Hepatocyte (in vitro differentiated cells): Measurements from ENCODE around the gene AP5Z1. TPM values are rescaled to one million over a fixed set of nuclear protein-coding genes. Genes with fewer than 3 reads are reported as not detected.

ENCODE experiments used
- DNase-seq: peaks from one replicate; pipeline ENCODE4 v3.0.0-alpha.2; 2016; ENCODE audit warnings: low spot score
- H2AFZ ChIP-seq: fragments of 200-600 bp; sonication (generic); 2 replicates; pipeline ENCODE4 v1.6.0; 2016; ENCODE audit warnings: antibody characterized with exemption, mild to moderate bottlenecking
- H3K27ac ChIP-seq: fragments of 200-600 bp; sonication (generic); 2 replicates; pipeline ENCODE4 v1.5.1; 2016; ENCODE audit warnings: mild to moderate bottlenecking
- H3K27me3 ChIP-seq: fragments of 200-600 bp; sonication (generic); 2 replicates; pipeline ENCODE4 v1.6.1; 2016
- H3K36me3 ChIP-seq: fragments of 200-600 bp; sonication (generic); replicated peaks from 2 replicates; pipeline ENCODE4 v1.5.1; 2016; ENCODE audit warnings: low read depth; ENCODE audit not compliant: insufficient read depth
- H3K4me1 ChIP-seq: fragments of 200-600 bp; sonication (generic); 2 replicates; pipeline ENCODE4 v1.5.1; 2016; ENCODE audit warnings: mild to moderate bottlenecking, moderate library complexity; ENCODE audit not compliant: insufficient read depth
- H3K4me2 ChIP-seq: fragments of 200-600 bp; sonication (generic); 2 replicates; pipeline ENCODE4 v1.6.0; 2016
- H3K4me3 ChIP-seq: fragments of 200-600 bp; sonication (generic); 2 replicates; pipeline ENCODE4 v1.5.1; 2016; ENCODE audit warnings: mild to moderate bottlenecking
- H3K79me2 ChIP-seq: fragments of 200-600 bp; sonication (generic); 2 replicates; pipeline ENCODE4 v1.6.0; 2017; ENCODE audit warnings: mild to moderate bottlenecking
- H3K9me2 ChIP-seq: fragments of 200-600 bp; sonication (generic); replicated peaks from 2 replicates; pipeline ENCODE4 v1.6.0; 2017; ENCODE audit warnings: mild to moderate bottlenecking; ENCODE audit not compliant: insufficient read depth
- H3K9me3 ChIP-seq: fragments of 200-600 bp; sonication (generic); 2 replicates; pipeline ENCODE4 v1.5.1; 2016; ENCODE audit warnings: low read depth, mild to moderate bottlenecking
- H4K20me1 ChIP-seq: fragments of 200-600 bp; sonication (generic); 2 replicates; pipeline ENCODE4 v1.6.0; 2016; ENCODE audit warnings: mild to moderate bottlenecking; ENCODE audit not compliant: insufficient read depth, poor library complexity, severe bottlenecking
- CTCF ChIP-seq: fragments of 200-600 bp; sonication (generic); IDR thresholded peaks from 2 replicates; pipeline ENCODE4 v1.5.1; 2016; ENCODE audit warnings: antibody characterized with exemption, mild to moderate bottlenecking; ENCODE audit not compliant: poor library complexity
- EZH2 ChIP-seq: fragments of 200-600 bp; sonication (generic); IDR thresholded peaks from 2 replicates; pipeline ENCODE4 v1.6.1; 2016; ENCODE audit warnings: antibody characterized with exemption, mild to moderate bottlenecking, borderline replicate concordance
- EZH2phosphoT487 ChIP-seq: fragments of 200-600 bp; sonication (generic); IDR thresholded peaks from one replicate; pipeline ENCODE4 v1.6.1; 2018; ENCODE audit warnings: antibody characterized with exemption, mild to moderate bottlenecking, low read depth, moderate library complexity; ENCODE audit not compliant: unreplicated experiment, severe bottlenecking
- WGBS: methylation state at CpG from one replicate; pipeline ENCODE4 v1.1.6; 2016; ENCODE audit warnings: low lambda C conversion rate; ENCODE audit errors: missing lambda C conversion rate; 5-methylcytosine and 5-hydroxymethylcytosine counted together
- polyA plus RNA-seq: library from polyadenylated mRNA; unstranded; fragments of >200 nt; fragmentation: Nextera tagmentation; extraction: Ambion mirVana; gene quantifications from 2 replicates; pipeline ENCODE4 v1.2.1, GENCODE V29; 2016
- total RNA-seq: library from RNA; depleted of rRNA; stranded (reverse); fragments of >200 nt; gene quantifications from 2 replicates; pipeline ENCODE4 v1.2.3, GENCODE V29; 2014

AP5Z1 gene
- total and polyA plus RNA-seq, 2 experiments from 2014 or later: 33.9 to 60.3 TPM

DNA sequence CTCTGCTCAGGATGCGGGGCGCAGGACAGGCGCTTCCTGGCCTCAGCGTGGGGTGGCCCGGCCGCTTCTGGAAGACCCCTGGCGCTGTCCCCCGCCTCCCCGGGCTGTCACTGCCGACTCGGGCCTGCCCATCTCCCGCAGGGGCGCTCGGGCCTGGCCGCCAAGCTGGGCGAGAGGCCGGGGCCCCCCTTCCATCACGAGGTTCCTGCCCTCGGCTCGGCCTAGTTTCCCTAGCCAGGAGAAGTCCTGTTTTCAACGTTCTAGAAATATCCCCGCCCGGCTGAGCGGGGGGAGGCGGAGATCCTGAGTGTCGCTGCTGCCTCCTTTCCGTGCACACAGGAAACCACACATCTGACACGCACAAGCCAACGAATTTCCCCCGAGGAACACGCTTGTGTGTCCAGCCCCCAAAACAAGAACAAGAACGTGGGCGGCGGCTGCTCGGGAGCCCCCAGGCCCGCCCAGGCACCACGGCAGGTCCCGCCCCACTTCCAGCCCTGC is 33.7 kb downstream of the AP5Z1 start:
- 96% methylated on average over 27 of the region's 38 CpGs for WGBS
- Histone ChIP-seq H4K20me1 (no peaks in the 10 kb centered on the region), H3K4me3 (no peak overlapping the region), H3K79me2 (no peaks in the 10 kb centered on the region), H3K27me3 (peaks cover 14% of the 10 kb centered on the region), H3K4me2 (no peak overlapping the region), H3K9me3 (no peaks in the 10 kb centered on the region), H3K27ac (no peak overlapping the region), H3K9me2 (no peaks in the 10 kb centered on the region), H3K4me1 (no peaks in the 10 kb centered on the region), H3K36me3 (no peaks in the 10 kb centered on the region), H2AFZ (no peak overlapping the region)
- TF ChIP-seq CTCF (no peak), EZH2phosphoT487 (no peak), EZH2 (no peak)
- DNase-seq: no peak

DNA sequence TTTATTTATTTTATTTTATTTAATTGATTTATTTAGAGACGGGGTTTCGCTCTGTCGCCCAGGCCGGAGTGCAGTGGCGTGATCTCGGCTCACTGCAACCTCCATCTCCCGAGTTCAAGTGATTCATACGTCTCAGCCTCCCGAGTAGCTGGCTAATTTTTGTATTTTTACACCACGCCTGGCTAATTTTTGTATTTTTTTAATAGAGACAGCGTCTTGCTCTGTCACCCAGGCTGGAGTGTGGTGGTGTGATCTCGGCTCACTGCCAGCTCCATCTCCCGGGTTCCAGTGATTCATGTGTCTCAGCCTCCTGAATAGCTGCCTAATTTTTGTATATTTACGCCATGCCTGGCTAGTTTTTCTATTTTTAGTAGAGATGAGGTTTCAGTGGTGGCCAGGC is 34.2 kb downstream of the AP5Z1 start:
- Histone ChIP-seq H3K9me3 (no peaks in the 10 kb centered on the region), H4K20me1 (no peaks in the 10 kb centered on the region), H3K9me2 (no peaks in the 10 kb centered on the region), H3K36me3 (no peaks in the 10 kb centered on the region), H3K27ac (no peak overlapping the region), H2AFZ (no peak overlapping the region), H3K4me3 (no peak overlapping the region), H3K27me3 (peaks cover 14% of the 10 kb centered on the region), H3K79me2 (no peaks in the 10 kb centered on the region), H3K4me1 (no peaks in the 10 kb centered on the region), H3K4me2 (no peak overlapping the region)
- no peak for DNase-seq
- WGBS: 96% methylated on average over 14 of the region's 14 CpGs
- TF ChIP-seq CTCF: no peak
- no peak for TF ChIP-seq EZH2phosphoT487
- no peak for TF ChIP-seq EZH2

- H3K4me1 ChIP-seq: no peaks in the 10 kb centered on the region
- TF ChIP-seq EZH2phosphoT487 (no peak), EZH2 (no peak), CTCF (no peak)
- 83% methylated on average over 10 of the region's 14 CpGs for WGBS
Measured at GRCh38 chr7:4814433-4814832, 39.0 kb downstream of the AP5Z1 start.

GRCh38 chr7:4815121-4815520 is 39.7 kb downstream of the AP5Z1 start:
- H3K9me2 ChIP-seq: no peaks in the 10 kb centered on the region
- H3K36me3 ChIP-seq: no peaks in the 10 kb centered on the region
- 96% methylated on average over 13 of the region's 14 CpGs for WGBS
- H3K4me3 ChIP-seq: no peak overlapping the region
- TF ChIP-seq EZH2phosphoT487 (no peak), CTCF (no peak), EZH2 (no peak)
- H3K9me3 ChIP-seq: no peaks in the 10 kb centered on the region
- H4K20me1 ChIP-seq: no peaks in the 10 kb centered on the region
- no peaks in the 10 kb centered on the region for H3K27me3 ChIP-seq
- H3K4me1 ChIP-seq: no peaks in the 10 kb centered on the region
- no peak overlapping the region for H2AFZ ChIP-seq
- no peak overlapping the region for H3K4me2 ChIP-seq
- DNase-seq: no peak
- H3K79me2 ChIP-seq: no peaks in the 10 kb centered on the region
- H3K27ac ChIP-seq: no peak overlapping the region

More at GRCh38 chr7:4814433-4814832, 39.0 kb downstream of the AP5Z1 start:
- no peak overlapping the region for H3K27ac ChIP-seq
- H3K4me3 ChIP-seq: no peak overlapping the region
- DNase-seq: no peak
- H3K9me2 ChIP-seq: no peaks in the 10 kb centered on the region
- H2AFZ ChIP-seq: no peak overlapping the region
- no peaks in the 10 kb centered on the region for H3K27me3 ChIP-seq
- H3K4me2 ChIP-seq: no peak overlapping the region
- H3K79me2 ChIP-seq: no peaks in the 10 kb centered on the region
- no peaks in the 10 kb centered on the region for H3K9me3 ChIP-seq
- H4K20me1 ChIP-seq: no peaks in the 10 kb centered on the region
- no peaks in the 10 kb centered on the region for H3K36me3 ChIP-seq
